IMR-90 (cell line): ENCODE data around the gene THOC6.

ENCODE experiments used
- CEBPB ChIP-seq: IDR thresholded peaks from 2 replicates; pipeline ENCODE4 v1.6.1; 2012; ENCODE audit warnings: low read depth, low read length, improper control_type of control experiment
- CHD1 ChIP-seq: IDR thresholded peaks from 2 replicates; pipeline ENCODE4 v1.6.1; 2012; ENCODE audit warnings: low read depth, low read length, improper control_type of control experiment
- CTCF ChIP-seq: conservative IDR thresholded peaks from 2 replicates; pipeline ENCODE4 v1.5.1; 2012; ENCODE audit warnings: mild to moderate bottlenecking, low read depth, low read length, improper control_type of control experiment
- MXI1 ChIP-seq: IDR thresholded peaks from 2 replicates; pipeline ENCODE4 v1.6.1; 2012; ENCODE audit warnings: low read depth, mild to moderate bottlenecking, low read length, moderate library complexity, borderline replicate concordance
- POLR2A ChIP-seq: IDR thresholded peaks from 2 replicates; pipeline ENCODE4 v1.6.1; 2012; ENCODE audit warnings: mild to moderate bottlenecking, low read depth, low read length
- RCOR1 ChIP-seq: IDR thresholded peaks from 2 replicates; pipeline ENCODE4 v1.6.1; 2012; ENCODE audit warnings: mild to moderate bottlenecking, low read length, improper control_type of control experiment; ENCODE audit not compliant: insufficient replicate concordance
- RFX5 ChIP-seq: IDR thresholded peaks from 2 replicates; pipeline ENCODE4 v1.8.0; 2012; ENCODE audit warnings: low read depth, mild to moderate bottlenecking, low read length, moderate library complexity

GRCh38 chr16:2992383-2993081, 31.3 kb upstream of the THOC6 start:
- TF ChIP-seq CTCF = no peak
- no peak for TF ChIP-seq POLR2A
- no peak for TF ChIP-seq CHD1
- no peak for TF ChIP-seq MXI1
- no peak for TF ChIP-seq RFX5
- TF ChIP-seq RCOR1 = no peak
- no peak for TF ChIP-seq CEBPB
